Measurements from ENCODE around the gene TMEM196. TPM values are rescaled to one million over a fixed set of nuclear protein-coding genes. Genes with fewer than 3 reads are reported as not detected.

The TMEM196 gene
- polyA plus RNA-seq, 3 donors: not detected

- H3K27ac Mint-ChIP-seq: no peak overlapping the region
- no CpG with 5 or more reads among the region's 1 CpG for WGBS (ENCODE audit: insufficient coverage)
- Histone ChIP-seq H3K9ac (ENCODE audit: insufficient read depth, low read length, poor library complexity, severe bottlenecking) (no peak overlapping the region), H3K4me1 (ENCODE audit: control insufficient read depth in 1 of 2, insufficient read depth in 2 of 2, low read length in 2 of 2) (peaks cover 0 to 8% of the 10 kb centered on the region in 2 donors), H3K27me3 (ENCODE audit: control insufficient read depth in 2 of 2, insufficient read depth in 2 of 2, low read length in 2 of 2) (no peaks in the 10 kb centered on the region), H3K4me3 (replicated peaks in 1 of 3; ENCODE audit: low read depth in 2 of 3, low read length in 3 of 3) (no peak overlapping the region), H3K4me2 (replicated peaks; ENCODE audit: extremely low read depth, low read length, poor library complexity, severe bottlenecking) (no peak overlapping the region), H3K27ac (ENCODE audit: low read depth in 1 of 2, low read length in 2 of 2) (no peak overlapping the region), H4K20me1 (ENCODE audit: insufficient read depth, low read length) (no peaks in the 10 kb centered on the region), H3K79me2 (ENCODE audit: insufficient read depth, low read length) (no peaks in the 10 kb centered on the region), H3K36me3 (replicated peaks in 1 of 2; ENCODE audit: control insufficient read depth in 1 of 2, insufficient read depth in 2 of 2, low read length in 2 of 2) (no peaks in the 10 kb centered on the region), H3K9me3 (replicated peaks in 1 of 2; ENCODE audit: control insufficient read depth in 1 of 2, insufficient read depth in 1 of 2, low read length in 2 of 2) (no peaks in the 10 kb centered on the region), H2AFZ (ENCODE audit: insufficient read depth, low read depth, low read length, poor library complexity, severe bottlenecking) (no peak overlapping the region)
- H3K4me3 Mint-ChIP-seq: no peak overlapping the region
- no peaks in the 10 kb centered on the region for H3K9me3 Mint-ChIP-seq
- peaks cover 13% of the 10 kb centered on the region for H3K4me1 Mint-ChIP-seq
- intact Hi-C loops (cut with micrococcal nuclease): no loop called here
- no peaks in the 10 kb centered on the region for H3K36me3 Mint-ChIP-seq
- H3K27me3 Mint-ChIP-seq (ENCODE audit: low read depth in 3 of 3): no peaks in the 10 kb centered on the region
- DNase-seq: no peak
- TF ChIP-seq, protein P1, sequence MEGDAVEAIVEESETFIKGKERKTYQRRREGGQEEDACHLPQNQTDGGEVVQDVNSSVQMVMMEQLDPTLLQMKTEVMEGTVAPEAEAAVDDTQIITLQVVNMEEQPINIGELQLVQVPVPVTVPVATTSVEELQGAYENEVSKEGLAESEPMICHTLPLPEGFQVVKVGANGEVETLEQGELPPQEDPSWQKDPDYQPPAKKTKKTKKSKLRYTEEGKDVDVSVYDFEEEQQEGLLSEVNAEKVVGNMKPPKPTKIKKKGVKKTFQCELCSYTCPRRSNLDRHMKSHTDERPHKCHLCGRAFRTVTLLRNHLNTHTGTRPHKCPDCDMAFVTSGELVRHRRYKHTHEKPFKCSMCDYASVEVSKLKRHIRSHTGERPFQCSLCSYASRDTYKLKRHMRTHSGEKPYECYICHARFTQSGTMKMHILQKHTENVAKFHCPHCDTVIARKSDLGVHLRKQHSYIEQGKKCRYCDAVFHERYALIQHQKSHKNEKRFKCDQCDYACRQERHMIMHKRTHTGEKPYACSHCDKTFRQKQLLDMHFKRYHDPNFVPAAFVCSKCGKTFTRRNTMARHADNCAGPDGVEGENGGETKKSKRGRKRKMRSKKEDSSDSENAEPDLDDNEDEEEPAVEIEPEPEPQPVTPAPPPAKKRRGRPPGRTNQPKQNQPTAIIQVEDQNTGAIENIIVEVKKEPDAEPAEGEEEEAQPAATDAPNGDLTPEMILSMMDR (IDR thresholded peaks at IDR 0.05): no peak
These were observed 97.6 kb downstream of the TMEM196 start for GRCh38 chr7:19675816-19676215.

DNA sequence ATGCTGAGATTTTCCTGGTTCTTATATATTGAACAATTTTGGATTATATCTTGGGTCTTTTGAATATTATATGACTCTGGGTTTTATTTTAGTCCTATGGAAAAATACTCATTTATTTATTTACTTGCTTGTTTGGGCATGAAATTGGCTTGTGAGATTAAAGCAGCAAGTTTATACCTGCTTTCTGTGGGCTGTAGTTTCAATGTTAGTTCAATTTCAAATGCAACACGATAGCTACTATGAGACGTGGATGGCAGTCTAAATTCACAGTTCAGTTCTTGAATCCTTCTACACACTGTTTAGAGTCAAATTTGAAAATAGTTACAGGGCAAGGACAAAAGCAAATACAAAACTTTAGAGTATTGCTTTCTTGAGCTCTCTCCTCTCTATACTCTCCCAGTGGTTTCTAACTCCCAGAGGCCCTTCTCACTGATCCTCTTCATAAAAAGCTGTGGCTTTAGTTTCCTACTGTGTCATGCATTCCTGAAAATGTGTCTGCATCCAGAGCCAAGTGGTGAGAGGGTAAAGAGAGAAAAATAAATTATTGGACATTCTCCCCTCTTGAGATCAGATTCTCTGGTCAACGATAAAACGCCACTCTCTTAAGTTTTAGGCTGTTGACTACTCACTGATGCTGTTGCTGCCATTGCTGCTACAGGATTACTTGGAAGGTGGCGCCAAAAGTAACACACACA, 99.0 kb downstream of the TMEM196 start:
- intact Hi-C loops (cut with micrococcal nuclease): no loop called here
- H4K20me1 ChIP-seq (ENCODE audit: insufficient read depth, low read length): no peaks in the 10 kb centered on the region
- no peak overlapping the region for H3K4me3 Mint-ChIP-seq
- no peak overlapping the region for H3K9ac ChIP-seq (ENCODE audit: insufficient read depth, low read length, poor library complexity, severe bottlenecking)
- H3K4me3 ChIP-seq (replicated peaks in 1 of 3; ENCODE audit: low read depth in 2 of 3, low read length in 3 of 3): no peak overlapping the region
- H3K36me3 ChIP-seq (replicated peaks in 1 of 2; ENCODE audit: control insufficient read depth in 1 of 2, insufficient read depth in 2 of 2, low read length in 2 of 2): no peaks in the 10 kb centered on the region
- H3K27me3 Mint-ChIP-seq (ENCODE audit: low read depth in 3 of 3): no peaks in the 10 kb centered on the region
- H2AFZ ChIP-seq (ENCODE audit: insufficient read depth, low read depth, low read length, poor library complexity, severe bottlenecking): no peak overlapping the region
- H3K9me3 ChIP-seq (replicated peaks in 1 of 2; ENCODE audit: control insufficient read depth in 1 of 2, insufficient read depth in 1 of 2, low read length in 2 of 2): no peaks in the 10 kb centered on the region
- no peaks in the 10 kb centered on the region for H3K9me3 Mint-ChIP-seq
- WGBS (ENCODE audit: insufficient coverage): no CpG with 5 or more reads among the region's 5 CpGs
- H3K4me1 ChIP-seq (ENCODE audit: control insufficient read depth in 1 of 2, insufficient read depth in 2 of 2, low read length in 2 of 2): peaks cover 0 to 8% of the 10 kb centered on the region in 2 donors
- H3K4me1 Mint-ChIP-seq: peaks cover 13% of the 10 kb centered on the region
- H3K4me2 ChIP-seq (replicated peaks; ENCODE audit: extremely low read depth, low read length, poor library complexity, severe bottlenecking): no peak overlapping the region
- H3K27ac Mint-ChIP-seq: no peak overlapping the region
- H3K36me3 Mint-ChIP-seq: no peaks in the 10 kb centered on the region
- no peak overlapping the region for H3K27ac ChIP-seq (ENCODE audit: low read depth in 1 of 2, low read length in 2 of 2)
- no peak for DNase-seq
- no peaks in the 10 kb centered on the region for H3K27me3 ChIP-seq (ENCODE audit: control insufficient read depth in 2 of 2, insufficient read depth in 2 of 2, low read length in 2 of 2)
- H3K79me2 ChIP-seq (ENCODE audit: insufficient read depth, low read length): no peaks in the 10 kb centered on the region
- TF ChIP-seq, protein P1 (IDR thresholded peaks at IDR 0.05): no peak

All from CD14-positive monocyte (primary cell).